Measurements from ENCODE around the gene TIAM1.

- TF ChIP-seq CTCF (IDR thresholded peaks at IDR 0.05) (no peak), SIN3A (IDR thresholded peaks at IDR 0.05; ENCODE audit: borderline replicate concordance, insufficient read depth, low read depth, low read length) (no peak), POLR2AphosphoS5 (IDR thresholded peaks at IDR 0.05; ENCODE audit: low read depth, low read length) (no peak)
- TF ChIP-seq, protein P1, sequence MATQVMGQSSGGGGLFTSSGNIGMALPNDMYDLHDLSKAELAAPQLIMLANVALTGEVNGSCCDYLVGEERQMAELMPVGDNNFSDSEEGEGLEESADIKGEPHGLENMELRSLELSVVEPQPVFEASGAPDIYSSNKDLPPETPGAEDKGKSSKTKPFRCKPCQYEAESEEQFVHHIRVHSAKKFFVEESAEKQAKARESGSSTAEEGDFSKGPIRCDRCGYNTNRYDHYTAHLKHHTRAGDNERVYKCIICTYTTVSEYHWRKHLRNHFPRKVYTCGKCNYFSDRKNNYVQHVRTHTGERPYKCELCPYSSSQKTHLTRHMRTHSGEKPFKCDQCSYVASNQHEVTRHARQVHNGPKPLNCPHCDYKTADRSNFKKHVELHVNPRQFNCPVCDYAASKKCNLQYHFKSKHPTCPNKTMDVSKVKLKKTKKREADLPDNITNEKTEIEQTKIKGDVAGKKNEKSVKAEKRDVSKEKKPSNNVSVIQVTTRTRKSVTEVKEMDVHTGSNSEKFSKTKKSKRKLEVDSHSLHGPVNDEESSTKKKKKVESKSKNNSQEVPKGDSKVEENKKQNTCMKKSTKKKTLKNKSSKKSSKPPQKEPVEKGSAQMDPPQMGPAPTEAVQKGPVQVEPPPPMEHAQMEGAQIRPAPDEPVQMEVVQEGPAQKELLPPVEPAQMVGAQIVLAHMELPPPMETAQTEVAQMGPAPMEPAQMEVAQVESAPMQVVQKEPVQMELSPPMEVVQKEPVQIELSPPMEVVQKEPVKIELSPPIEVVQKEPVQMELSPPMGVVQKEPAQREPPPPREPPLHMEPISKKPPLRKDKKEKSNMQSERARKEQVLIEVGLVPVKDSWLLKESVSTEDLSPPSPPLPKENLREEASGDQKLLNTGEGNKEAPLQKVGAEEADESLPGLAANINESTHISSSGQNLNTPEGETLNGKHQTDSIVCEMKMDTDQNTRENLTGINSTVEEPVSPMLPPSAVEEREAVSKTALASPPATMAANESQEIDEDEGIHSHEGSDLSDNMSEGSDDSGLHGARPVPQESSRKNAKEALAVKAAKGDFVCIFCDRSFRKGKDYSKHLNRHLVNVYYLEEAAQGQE (IDR thresholded peaks at IDR 0.05; ENCODE audit: insufficient read depth in 1 of 2, low read depth in 2 of 2, low read length in 1 of 2) = no peak
Observed at GRCh38 chr21:31140676-31141075, 203.4 kb downstream of the TIAM1 start.
